ENCODE measurements around the gene EVA1A. TPM values are rescaled to one million over a fixed set of nuclear protein-coding genes. Genes with fewer than 3 reads are reported as not detected.

Gene EVA1A
- total and polyA plus RNA-seq, 12 donors, result 0.17 to 3.4 (median 0.99) TPM

DNA sequence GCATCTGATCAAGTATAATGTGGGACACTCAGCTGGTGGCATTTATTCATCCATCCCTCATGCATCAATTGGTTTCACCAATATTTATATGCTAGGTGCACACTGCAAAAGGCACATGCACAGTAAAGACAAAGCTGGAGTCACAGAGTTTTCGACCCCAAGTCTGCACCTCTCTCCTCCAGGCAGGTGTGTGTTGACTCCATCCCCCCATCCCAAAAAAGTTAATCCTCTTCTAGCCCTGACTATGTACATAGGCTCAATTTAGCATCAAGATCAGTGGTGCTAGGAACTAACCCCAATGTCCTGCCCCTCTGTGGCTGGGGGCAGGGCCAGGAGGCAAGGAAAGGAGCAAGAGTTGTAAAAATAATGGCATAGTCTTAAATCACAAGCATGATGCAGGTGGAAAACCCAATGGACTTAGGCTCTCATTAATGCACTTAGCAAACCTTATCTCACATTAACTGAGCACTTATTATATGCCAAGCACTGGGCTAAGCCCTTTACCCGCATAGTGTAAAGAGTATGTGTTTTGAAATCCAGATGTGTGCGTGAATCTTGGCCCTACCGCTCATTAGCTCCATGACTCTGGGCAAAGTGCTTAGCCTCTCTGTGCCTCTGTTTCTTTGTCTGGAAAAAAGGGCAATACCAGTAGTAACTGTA, 3.1 kb downstream of the EVA1A start:
- TF ChIP-seq, protein P1, sequence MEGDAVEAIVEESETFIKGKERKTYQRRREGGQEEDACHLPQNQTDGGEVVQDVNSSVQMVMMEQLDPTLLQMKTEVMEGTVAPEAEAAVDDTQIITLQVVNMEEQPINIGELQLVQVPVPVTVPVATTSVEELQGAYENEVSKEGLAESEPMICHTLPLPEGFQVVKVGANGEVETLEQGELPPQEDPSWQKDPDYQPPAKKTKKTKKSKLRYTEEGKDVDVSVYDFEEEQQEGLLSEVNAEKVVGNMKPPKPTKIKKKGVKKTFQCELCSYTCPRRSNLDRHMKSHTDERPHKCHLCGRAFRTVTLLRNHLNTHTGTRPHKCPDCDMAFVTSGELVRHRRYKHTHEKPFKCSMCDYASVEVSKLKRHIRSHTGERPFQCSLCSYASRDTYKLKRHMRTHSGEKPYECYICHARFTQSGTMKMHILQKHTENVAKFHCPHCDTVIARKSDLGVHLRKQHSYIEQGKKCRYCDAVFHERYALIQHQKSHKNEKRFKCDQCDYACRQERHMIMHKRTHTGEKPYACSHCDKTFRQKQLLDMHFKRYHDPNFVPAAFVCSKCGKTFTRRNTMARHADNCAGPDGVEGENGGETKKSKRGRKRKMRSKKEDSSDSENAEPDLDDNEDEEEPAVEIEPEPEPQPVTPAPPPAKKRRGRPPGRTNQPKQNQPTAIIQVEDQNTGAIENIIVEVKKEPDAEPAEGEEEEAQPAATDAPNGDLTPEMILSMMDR (IDR thresholded peaks at IDR 0.05), result no peak
- Histone ChIP-seq H3K9me3 (no peaks in the 10 kb centered on the region), H3K4me1 (peaks cover 0 to 24% (median 12%) of the 10 kb centered on the region in 9 donors), H3K4me3 (no peak overlapping the region), H3K27me3 (peaks cover 0 to 60% (median 18%) of the 10 kb centered on the region in 7 donors), H3K27ac (no peak overlapping the region), H3K36me3 (no peaks in the 10 kb centered on the region)
- ATAC-seq, result no peak
- no peak for DNase-seq
- intact Hi-C loops (cut with DNase I), result no loop called here
- 97% methylated on average over 4 of the region's 4 CpGs for WGBS, 2 donors

DNA sequence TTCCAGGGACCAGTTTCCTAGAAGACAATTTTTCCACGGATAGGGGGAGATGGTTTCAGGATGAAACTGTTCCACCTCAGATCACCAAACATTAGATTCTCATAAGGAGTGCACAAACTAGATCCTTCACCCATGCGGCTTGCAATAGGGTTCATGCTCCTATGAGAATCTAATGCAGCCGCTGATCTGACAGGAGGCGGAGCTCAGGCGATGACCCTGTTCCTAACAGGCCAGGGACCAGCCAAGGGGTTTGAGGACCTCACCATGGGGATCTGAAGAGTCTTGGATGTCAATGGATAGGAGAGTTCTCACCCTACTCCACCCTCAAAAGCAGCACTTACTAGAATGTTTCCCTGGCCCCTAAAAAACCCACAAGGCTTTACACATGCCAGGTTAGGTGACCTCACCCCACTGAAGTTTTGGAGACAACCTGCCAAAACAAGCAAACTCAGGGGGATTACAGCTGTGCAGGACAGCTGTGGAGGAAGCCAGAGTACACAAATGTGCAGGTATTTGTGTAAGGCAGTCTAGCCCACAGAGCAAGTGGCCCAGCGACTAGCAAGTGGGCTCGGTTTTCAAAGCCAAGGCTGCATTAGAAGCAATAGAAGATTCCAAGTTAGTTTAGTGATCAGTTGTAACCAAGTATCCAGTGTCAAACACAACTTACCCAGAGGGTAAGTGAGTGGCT, 3.9 kb downstream of the EVA1A start:
- intact Hi-C loops (cut with DNase I), result no loop called here
- ATAC-seq, result no peak
- WGBS, 2 donors, result 87 to 91% methylated on average over 7 of the region's 7 CpGs

GRCh38 chr2:75555701-75556100, 5.0 kb downstream of the EVA1A start:
- intact Hi-C loops (cut with DNase I), result no loop called here
- TF ChIP-seq, protein P1 (IDR thresholded peaks at IDR 0.05), result no peak
- no peak for DNase-seq
- H3K27ac ChIP-seq, result no peak overlapping the region
- H3K4me1 ChIP-seq, result peaks cover 0 to 11% (median 7%) of the 10 kb centered on the region in 9 donors
- WGBS, 2 donors, result 77 to 80% methylated on average over 4 of the region's 4 CpGs
- H3K9me3 ChIP-seq, result no peaks in the 10 kb centered on the region
- no peak overlapping the region for H3K4me3 ChIP-seq
- no peaks in the 10 kb centered on the region for H3K36me3 ChIP-seq
- H3K27me3 ChIP-seq, result peaks cover 0 to 45% (median 11%) of the 10 kb centered on the region in 7 donors
- ATAC-seq, result no peak

More for the DNA sequence above, 3.9 kb downstream of the EVA1A start:
- Histone ChIP-seq H3K27me3 (peaks cover 0 to 52% (median 17%) of the 10 kb centered on the region in 7 donors), H3K4me3 (no peak overlapping the region), H3K4me1 (peaks cover 0 to 22% (median 12%) of the 10 kb centered on the region in 9 donors), H3K27ac (no peak overlapping the region), H3K36me3 (no peaks in the 10 kb centered on the region), H3K9me3 (no peaks in the 10 kb centered on the region)
- TF ChIP-seq, protein P1 (IDR thresholded peaks at IDR 0.05), result no peak
- DNase-seq, result no peak

DNA sequence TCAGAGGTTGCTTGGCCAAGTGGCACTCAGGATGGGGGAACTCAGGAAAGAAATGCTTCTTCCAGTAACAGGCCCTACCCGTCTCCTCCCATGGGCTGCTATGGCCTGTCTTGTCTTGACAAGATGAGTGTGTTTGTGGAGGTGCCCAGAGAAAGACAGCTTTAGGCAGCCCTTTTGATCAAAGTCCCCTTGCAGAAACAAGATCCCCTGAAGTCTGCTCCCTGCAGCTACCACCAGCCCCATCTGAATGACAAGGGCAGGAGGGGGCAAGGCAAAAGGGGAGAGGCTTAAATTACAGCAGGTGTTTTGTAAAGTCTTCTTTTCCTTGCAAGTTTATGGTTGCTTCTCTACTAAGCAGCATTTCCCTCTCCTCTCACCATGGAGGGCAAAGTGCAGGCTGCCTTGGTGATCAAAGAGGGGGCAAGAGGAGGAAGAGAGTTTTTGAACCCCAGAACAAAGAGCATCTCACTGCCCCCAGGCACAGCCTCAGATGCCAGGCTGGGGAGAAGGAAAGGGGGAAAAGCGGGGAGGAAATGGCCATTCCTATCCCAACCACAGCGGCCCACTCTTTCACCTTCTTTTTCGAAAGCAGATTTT, 6.7 kb downstream of the EVA1A start:
- no peaks in the 10 kb centered on the region for H3K9me3 ChIP-seq
- DNase-seq (no peak), ATAC-seq (no peak)
- no peak overlapping the region for H3K4me3 ChIP-seq
- intact Hi-C loops (cut with DNase I), result no loop called here
- TF ChIP-seq, protein P1 (IDR thresholded peaks at IDR 0.05), result no peak
- peaks cover 0 to 31% (median 7%) of the 10 kb centered on the region in 7 donors for H3K27me3 ChIP-seq
- H3K36me3 ChIP-seq, result no peaks in the 10 kb centered on the region
- 78 to 82% methylated on average over 4 of the region's 4 CpGs for WGBS, 2 donors
- H3K27ac ChIP-seq, result no peak overlapping the region
- peaks cover 0 to 5% (median 0%) of the 10 kb centered on the region in 9 donors for H3K4me1 ChIP-seq

Measured in heart right ventricle (tissue), 16 donors.